ENCODE measurements around the gene PALLD. TPM values are rescaled to one million over a fixed set of nuclear protein-coding genes. Genes with fewer than 3 reads are reported as not detected.
A peak's percentile ranks its signal among the peaks of the same experiment; 100 is the strongest.
"Not testable (repeated sequence)": the region's sequence is repeated elsewhere in the genome, so short reads cannot be mapped to it uniquely, and the experiment has no call there.

PALLD gene
- total RNA-seq, 1 donor from 2014 or later: 179 TPM

GRCh38 chr4:168796362-168797106, 299.7 kb downstream of the PALLD start:
- H3K9me3 ChIP-seq: no peaks in the 10 kb centered on the region
- no peaks in the 10 kb centered on the region for H3K36me3 ChIP-seq
- no peak overlapping the region for H3K4me3 ChIP-seq
- peaks cover 16% of the 10 kb centered on the region for H3K4me1 ChIP-seq
- DNase-seq: no peak
- no peaks in the 10 kb centered on the region for H3K27me3 ChIP-seq
- no peak overlapping the region for H3K27ac ChIP-seq
- intact Hi-C loops (cut with DNase I): no loop called here
- TF ChIP-seq CTCF (IDR thresholded peaks at IDR 0.05): no peak
- peak; percentile 37 for ATAC-seq

GRCh38 chr4:168797194-168797593, 300.3 kb downstream of the PALLD start:
- ATAC-seq: peak; percentile 47
- TF ChIP-seq CTCF (IDR thresholded peaks at IDR 0.05): no peak
- peak overlapping the region; percentile 24 for H3K27ac ChIP-seq

GRCh38 chr4:168797738-168798375, 301.0 kb downstream of the PALLD start:
- Histone ChIP-seq H3K4me3 (peak overlapping the region; percentile 7), H3K9me3 (no peaks in the 10 kb centered on the region), H3K36me3 (no peaks in the 10 kb centered on the region), H3K27ac (peak overlapping the region; percentile 24), H3K4me1 (peaks cover 16% of the 10 kb centered on the region), H3K27me3 (no peaks in the 10 kb centered on the region)
- ATAC-seq (peak; percentile 51), DNase-seq (no peak)
- TF ChIP-seq CTCF (IDR thresholded peaks at IDR 0.05): no peak
- intact Hi-C loops (cut with DNase I): no loop called here

More at GRCh38 chr4:168797194-168797593, 300.3 kb downstream of the PALLD start:
- intact Hi-C loops (cut with DNase I): no loop called here
- no peaks in the 10 kb centered on the region for H3K9me3 ChIP-seq
- H3K4me1 ChIP-seq: peaks cover 16% of the 10 kb centered on the region
- DNase-seq: no peak
- H3K27me3 ChIP-seq: no peaks in the 10 kb centered on the region
- H3K36me3 ChIP-seq: no peaks in the 10 kb centered on the region
- H3K4me3 ChIP-seq: peak overlapping the region; percentile 7

- Histone ChIP-seq H3K27me3 (no peaks in the 10 kb centered on the region), H3K27ac (no peak overlapping the region), H3K9me3 (no peaks in the 10 kb centered on the region), H3K4me1 (peaks cover 16% of the 10 kb centered on the region), H3K4me3 (no peak overlapping the region), H3K36me3 (no peaks in the 10 kb centered on the region)
- DNase-seq (no peak), ATAC-seq (no peak)
- no peak for TF ChIP-seq CTCF (IDR thresholded peaks at IDR 0.05)
- intact Hi-C loops (cut with DNase I): no loop called here
Observed at GRCh38 chr4:168800926-168801325, 304.1 kb downstream of the PALLD start.

- peaks cover 4% of the 10 kb centered on the region for H3K4me1 ChIP-seq
- intact Hi-C loops (cut with DNase I): no loop called here
- no peaks in the 10 kb centered on the region for H3K9me3 ChIP-seq
- TF ChIP-seq CTCF (IDR thresholded peaks at IDR 0.05): no peak
- no peak overlapping the region for H3K4me3 ChIP-seq
- H3K27me3 ChIP-seq: no peaks in the 10 kb centered on the region
- ATAC-seq (no peak), DNase-seq (no peak)
- no peak overlapping the region for H3K27ac ChIP-seq
- H3K36me3 ChIP-seq: no peaks in the 10 kb centered on the region
Observed at GRCh38 chr4:168802222-168802621, 305.4 kb downstream of the PALLD start.

GRCh38 chr4:168803052-168803451, 306.2 kb downstream of the PALLD start:
- DNase-seq; H3K4me1 ChIP-seq; intact Hi-C loops (cut with DNase I); H3K9me3 ChIP-seq; H3K27ac ChIP-seq; H3K27me3 ChIP-seq; H3K4me3 ChIP-seq; H3K36me3 ChIP-seq: not testable (repeated sequence)
- ATAC-seq: peak; percentile 74

Data from upper lobe of right lung (tissue), 1 donor.